ENCODE results near the gene BACH1.

Gene BACH1

DNA sequence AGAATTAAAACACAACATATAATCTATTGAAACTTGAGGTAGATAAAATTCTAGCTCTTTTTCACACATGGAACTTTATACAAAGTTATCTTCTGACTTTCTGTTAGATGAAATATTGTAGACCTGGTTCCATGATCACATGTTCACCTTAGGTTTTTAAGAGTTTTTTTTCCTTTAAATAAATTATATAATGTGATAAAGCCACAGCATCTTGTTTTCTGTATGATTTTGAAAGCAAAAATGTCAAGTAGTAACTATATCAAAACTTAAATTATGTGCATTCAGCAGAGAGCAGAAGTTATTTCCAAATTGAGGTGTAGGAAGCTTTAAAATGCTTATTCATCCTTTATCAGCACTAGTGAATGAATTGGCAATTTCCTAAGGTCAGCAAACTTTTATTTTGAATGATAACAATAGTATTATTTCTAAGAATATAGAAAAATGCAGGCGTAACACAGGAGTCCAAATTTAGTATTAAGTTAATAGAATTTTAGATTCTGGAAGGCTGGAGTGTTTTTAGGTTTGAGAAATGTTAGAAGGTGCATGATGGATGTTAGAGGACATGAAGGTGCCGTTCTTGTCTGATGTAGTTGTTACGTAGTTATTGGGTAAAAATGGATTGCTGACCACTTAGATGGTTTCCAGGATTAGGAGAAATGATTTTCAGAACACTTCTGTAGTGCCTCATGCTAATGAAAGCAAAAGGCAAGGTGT lies 17.5 kb downstream of the BACH1 start:
- no peak for DNase-seq

DNA sequence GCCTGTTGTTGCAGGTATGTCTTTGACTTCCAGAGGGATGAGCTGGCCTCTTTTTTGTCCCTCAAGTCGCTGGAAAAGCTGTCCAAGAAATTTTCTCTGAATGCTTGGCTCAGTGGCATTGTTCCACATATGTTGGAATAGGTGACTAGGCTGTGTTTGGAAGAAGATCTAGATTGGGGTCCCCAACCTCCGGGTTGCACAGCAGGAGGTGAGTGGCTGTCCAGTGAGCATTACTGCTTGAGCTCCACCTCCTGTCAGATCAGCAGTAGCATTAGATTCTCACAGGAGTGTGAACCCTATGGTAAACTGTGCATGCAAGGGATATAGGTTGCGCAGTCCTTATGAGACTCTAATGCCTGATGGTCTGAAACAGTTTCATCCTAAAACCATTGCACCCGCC lies 18.1 kb downstream of the BACH1 start:
- DNase-seq: no peak

DNA sequence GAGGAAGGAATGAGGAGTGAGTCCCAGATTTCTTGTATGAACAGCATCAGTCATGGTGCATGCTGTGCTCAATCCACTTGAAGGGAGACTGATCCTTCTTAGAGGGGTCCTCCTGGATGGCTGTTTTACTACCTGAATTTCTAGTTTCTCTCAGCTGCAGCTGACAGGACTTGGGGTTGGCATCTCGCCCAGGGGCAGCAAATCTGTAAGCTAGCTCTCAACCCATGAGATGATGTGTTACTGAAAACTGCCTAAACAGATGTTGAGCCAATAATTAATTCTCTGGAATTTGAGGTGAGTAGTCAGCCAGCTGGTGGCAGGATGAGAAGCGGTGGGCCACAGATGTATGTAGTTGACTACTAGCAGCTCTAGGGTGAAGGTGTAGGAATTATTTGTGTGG lies 19.6 kb downstream of the BACH1 start:
- no peak for DNase-seq

DNA sequence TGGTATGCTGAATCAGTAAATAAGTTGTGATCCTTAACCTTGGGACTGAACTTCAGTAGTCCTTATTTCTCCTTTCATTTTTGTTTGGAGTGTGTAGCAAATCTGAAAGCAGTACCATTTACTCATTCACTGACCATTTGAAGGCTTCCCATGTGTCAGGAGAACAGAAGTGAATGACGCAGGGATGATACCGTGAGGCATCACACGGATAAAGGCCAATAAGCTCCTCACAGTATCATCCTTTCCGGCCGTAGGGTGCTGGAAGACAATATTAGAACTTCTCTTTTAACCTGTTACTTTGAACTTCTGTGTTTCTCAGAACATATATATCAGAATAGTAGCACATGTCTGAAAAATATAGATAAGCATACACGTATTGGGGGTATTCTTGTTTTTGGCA lies 21.3 kb downstream of the BACH1 start:
- no peak for DNase-seq

DNA sequence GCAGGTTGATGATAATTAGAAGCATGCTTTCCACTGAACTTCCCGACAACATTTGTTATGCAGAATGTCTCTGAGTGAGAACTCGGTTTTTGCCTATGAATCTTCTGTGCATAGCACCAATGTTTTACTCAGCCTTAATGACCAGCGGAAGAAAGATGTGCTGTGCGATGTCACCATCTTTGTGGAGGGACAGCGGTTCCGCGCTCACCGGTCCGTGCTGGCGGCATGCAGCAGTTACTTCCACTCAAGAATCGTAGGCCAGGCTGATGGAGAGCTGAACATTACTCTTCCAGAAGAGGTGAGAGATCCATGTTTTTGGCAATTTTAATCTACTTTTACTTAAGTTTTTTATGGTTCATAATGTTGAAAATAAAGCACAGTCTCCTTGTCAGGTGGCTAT lies 22.5 kb downstream of the BACH1 start:
- no peak for DNase-seq

DNA sequence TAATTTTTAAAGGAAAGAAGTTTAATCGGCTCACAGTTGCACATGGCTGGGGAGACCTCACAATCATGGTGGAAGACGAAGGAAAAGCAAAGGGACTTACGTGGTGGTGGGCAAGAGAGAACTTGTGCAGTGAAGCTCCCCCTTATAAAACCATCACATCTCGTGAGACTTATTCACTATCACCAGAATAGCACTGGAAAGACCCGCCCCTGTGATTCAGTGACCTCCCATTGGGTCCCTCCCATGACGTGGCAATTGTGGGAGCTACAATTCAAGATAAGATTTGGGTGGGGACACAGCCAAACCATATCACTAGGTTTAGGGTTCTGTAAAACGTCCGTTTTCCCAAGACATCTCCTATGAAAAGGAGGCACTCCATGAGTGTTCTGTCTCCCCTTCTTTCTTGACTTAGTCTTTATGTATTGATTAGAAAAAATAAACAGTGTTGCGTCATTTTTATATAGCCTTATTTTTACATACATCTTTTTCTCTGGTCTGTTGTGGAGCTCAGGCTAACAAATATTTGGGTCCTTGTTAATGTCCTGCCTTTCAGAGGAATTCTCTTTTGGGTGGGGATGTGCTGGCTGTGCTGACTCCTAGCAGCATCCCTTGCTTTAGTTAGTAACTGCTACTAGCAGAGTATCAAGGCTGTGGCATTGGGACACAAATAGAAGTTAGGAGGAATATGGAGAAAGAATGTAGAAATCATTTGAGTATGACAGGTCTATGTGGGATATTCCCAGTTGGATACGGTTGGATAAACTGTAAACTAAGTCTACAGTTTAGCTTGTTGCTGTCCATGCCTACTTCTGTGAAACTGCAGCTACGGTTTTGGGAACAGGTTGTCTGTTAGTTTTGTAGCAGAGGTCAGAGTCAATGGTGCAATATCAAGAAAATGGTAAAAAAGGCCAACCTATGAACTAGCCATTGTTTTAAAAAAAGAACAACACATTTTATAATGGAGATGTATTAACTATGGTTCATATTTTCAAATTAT lies 23.5 kb downstream of the BACH1 start:
- DNase-seq: no peak

DNA sequence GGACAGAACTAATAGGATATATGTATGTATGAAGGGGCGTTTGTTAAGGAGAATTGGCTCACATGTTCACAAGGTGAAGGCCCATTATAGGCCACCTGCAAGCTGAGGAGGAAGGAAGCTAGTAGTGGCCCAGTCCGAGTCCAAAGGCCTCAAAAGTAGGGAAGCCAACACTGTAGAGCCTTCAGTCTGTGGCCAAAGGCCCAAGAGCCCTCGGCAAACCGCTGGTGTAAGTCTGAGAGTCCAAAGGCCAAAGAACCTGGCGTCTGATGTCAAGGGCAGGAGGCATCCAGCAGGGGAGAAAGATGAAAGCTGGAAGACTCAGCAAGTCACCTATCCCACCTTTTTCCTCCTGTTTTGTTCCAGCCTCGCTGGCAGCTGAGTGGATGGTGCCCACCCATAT lies 24.5 kb downstream of the BACH1 start:
- no peak for DNase-seq

DNA sequence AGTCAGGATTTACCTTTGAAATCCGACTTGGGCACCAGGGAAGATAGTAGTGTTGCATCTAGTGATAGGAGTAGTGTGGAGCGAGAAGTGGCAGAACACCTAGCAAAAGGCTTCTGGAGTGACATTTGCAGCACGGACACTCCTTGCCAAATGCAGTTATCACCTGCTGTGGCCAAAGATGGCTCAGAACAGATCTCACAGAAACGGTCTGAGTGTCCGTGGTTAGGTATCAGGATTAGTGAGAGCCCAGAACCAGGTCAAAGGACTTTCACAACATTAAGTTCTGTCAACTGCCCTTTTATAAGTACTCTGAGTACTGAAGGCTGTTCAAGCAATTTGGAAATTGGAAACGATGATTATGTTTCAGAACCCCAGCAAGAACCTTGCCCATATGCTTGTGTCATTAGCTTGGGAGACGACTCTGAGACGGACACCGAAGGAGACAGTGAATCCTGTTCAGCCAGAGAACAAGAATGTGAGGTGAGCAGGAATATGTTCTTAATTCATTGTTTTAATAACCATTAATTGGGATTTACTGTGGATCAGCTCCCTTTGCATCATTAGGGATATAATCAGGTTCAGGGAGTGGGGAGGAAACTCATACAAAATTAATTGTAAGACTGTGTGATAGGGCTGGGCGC lies 28.3 kb downstream of the BACH1 start:
- DNase-seq: no peak

DNA sequence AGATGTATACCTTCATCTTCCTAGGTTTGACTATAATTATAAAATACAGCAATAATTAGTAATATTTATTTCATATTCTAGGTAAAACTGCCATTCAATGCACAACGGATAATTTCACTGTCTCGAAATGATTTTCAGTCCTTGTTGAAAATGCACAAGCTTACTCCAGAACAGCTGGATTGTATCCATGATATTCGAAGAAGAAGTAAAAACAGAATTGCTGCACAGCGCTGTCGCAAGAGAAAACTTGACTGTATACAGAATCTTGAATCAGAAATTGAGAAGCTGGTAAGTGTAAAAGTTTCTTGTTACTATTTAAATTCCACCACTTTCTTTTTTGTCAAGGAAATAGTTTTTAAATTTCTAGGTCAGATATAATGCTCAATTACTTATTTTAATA lies 30.7 kb downstream of the BACH1 start:
- DNase-seq: no peak

DNA sequence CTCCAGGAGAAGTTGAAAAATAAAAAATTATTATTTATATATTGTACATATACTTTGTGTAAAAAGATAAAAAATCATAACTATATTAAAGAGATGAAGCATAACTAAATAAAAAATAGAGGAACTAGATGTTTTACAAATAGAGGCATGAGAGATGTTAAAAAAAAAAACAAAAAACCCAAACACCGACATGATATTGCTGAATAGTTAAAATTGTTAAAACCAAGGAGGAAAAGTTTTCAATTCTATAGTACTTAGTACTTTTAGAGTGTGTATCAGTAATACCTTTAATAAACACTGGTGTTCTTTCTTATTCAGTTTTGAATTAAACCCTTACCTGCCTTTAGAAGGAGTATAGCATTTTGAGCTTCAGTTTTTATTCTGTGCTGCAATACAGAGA lies 32.1 kb downstream of the BACH1 start:
- no peak for DNase-seq

DNA sequence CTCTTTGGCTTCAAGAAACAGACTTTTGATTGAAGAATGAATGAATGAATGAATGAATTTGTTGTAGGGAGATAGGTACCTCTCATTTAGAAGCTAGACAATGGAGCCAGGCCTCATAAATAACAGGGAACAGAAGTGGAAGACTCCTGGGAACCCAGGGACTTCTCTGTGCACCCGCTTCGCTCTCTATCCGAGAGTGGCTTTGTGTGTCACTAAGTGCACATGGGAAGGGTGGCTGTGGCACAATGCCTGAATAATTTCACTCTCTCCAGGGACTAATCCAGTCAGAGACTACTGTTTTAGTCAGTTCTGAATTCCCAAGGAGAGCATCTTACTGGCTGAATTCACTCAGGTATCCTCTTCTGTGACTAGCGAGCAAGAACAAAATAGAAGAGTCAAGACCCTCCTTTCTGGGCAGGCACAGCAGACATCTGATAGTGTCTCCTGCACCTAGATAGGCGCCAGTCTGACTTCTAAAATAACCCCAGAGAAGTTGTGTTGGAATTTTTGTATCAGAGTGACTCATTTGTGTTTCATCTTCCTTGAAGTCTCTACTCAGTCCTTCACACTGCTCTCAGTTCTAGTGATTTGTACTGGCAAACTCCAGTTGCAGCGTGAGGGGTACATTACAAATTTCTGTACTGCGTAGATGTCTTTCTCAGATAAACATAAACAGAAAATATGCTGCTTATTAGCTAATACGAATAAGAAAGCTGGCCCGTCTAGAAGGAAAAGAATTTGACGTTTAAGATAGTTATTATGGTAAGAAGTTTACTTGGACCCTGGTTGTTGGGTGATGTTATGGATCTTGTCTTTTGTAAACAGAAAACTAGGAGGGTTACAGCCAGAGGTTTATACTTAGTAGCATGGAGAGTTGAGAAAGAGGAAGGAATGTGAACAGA lies 34.0 kb downstream of the BACH1 start:
- DNase-seq: no peak

DNA sequence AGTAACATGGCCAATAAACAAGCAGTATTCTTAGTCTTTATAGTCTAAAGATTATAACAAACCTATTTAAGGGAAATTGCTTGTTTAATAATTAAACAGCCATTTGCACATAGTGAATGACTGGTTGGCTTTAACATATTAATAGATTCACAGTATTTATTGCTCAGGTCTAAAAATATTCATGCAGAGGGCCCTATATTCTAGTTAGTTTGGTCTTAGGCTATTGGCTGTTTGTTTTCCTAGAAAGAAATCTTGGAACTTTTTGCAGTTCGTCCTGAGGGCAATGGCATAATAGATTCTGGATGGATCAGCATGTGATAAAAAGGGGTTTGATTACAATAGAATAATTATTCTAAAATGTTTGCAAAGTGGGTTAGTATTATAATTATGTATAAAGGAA lies 34.7 kb downstream of the BACH1 start:
- no peak for DNase-seq

DNA sequence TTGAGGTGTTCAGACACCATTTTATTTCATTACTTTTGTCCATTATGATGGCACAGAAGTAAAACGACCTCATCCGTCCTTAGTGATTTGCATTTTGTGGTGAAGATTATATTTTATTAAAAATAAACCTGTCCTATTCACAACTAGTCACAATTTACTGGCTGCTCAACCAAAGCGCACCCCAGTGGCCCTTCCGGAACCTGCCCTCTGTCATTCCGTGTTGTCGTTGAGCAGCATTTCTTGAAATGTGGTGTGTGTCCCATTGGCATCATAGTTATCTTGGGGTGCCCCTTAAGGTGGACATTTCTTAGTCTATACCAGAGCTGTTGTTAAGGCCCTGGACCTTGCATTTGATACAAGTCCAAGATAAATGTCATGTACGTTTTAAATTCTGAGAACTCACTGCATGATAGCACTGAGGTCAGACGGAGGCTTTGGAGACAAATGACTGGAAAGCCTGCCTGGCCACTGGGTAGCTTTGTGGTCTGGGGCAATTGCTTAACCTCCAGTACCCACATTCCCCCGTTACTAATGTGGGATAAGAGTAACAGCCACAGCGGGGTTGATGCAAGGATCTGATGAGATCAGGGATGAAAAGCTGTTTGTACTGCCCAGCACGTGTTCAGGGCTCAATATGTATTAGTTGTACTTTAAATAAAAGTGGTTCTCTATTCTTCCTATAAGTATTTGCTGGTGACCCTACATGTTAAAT lies 36.2 kb downstream of the BACH1 start:
- DNase-seq: no peak

DNA sequence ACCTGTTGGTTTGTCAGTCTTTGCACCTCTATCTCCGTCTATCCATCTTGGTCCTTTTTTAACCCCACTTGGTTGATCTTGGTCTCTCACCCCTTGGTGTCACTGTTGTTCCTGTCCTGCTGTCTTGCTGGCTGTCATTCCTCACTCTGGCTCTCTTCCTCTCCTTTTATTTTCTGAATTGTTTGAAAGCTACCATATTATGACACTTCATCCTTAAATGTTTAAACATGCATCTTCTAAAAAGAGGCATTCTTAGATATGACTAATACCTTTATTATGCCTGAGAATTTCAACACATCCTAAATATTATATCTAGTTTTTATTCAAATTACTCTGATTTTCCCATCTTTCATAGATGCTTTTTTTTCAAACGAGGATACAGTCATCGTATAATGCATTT lies 37.0 kb downstream of the BACH1 start:
- DNase-seq: no peak

DNA sequence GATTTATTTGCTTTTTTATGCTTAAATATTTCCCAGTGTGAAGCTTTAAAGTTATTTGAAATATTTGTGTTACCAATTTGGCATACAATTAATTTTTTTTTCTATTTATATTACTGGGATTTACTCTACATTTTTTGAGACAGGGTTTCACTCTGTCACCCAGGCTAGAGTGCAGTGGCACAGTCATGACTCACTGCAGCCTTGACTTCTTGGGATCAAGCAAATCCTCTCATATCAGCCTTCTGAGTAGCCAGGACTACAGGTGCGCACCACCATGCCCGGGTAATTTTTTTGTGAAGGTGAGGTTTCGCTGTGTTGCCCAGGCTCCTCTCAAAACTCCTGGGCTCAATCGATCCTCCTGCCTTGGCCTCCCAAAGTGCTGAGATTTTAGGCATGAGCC lies 39.5 kb downstream of the BACH1 start:
- no peak for DNase-seq

DNA sequence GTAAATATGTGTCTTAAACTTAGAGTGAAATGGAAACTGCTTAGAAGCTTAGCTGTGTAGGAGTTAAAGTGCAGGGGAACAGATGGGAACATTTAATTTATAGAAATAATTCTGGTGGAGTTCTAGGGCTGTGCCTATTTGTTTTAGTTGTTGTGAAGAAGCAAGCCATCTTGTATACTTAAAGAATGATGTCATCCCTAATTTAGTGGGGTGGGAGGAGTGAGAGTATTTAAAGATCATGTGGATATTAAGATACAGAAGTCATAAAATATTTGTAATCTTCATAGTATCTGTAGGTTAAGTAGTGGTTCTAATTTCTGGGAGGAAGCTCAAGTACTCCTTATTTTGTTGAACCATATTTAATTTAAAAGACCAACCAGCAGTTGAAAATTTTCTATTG lies 41.5 kb downstream of the BACH1 start:
- no peak for DNase-seq

DNA sequence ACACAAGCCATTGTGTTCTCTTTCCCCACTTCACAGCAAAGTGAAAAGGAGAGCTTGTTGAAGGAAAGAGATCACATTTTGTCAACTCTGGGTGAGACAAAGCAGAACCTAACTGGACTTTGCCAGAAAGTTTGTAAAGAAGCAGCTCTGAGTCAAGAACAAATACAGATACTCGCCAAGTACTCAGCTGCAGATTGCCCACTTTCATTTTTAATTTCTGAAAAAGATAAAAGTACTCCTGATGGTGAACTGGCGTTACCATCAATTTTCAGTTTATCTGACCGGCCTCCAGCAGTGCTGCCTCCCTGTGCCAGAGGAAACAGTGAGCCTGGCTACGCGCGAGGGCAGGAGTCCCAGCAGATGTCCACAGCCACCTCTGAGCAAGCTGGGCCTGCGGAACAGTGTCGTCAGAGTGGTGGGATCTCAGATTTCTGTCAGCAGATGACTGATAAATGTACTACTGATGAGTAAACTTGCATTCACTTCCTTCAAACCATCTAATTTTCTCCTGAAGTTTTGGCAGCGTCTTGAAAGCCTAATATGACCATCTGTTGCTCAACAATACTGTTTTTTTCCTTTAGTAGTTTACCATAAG lies 43.7 kb downstream of the BACH1 start:
- DNase-seq: no peak

DNA sequence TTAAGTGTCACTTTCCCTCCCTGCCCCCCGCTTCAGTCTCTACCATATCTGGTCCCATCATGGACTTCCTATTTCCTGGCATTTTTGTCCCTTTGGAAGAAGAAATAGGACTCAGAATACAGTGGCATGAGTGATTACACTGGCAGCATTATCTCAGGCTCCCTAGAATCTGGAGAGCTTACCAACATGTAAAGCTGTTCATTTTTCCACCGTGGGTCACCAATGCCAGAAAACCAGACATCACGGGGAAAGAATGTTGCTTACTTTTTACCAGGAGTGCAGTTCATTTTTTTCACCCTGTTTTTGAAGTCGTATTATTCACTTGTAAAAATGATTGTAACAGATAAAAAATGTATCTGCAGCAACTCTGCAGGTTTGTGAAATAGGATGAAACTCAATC lies 44.8 kb downstream of the BACH1 start:
- no peak for DNase-seq

DNA sequence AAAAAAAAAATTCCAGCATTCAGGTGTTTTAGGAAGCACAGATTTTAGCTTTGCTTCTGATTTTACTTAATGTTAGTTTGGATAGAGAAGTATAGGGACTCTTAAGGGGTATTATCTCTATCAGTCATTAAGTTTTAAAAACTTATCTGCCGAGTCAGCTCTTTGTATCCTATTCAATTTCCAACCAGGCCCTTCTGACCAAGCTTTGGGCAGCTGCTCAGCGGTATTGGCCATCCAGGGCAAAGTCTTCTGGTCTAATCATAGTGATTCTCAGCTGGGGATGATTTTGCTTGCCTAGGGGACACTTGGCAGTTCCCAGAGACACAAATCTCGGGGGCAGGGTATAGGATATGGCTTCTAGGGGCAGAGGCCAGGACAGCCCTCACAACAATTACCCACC lies 47.6 kb downstream of the BACH1 start:
- DNase-seq: no peak

DNA sequence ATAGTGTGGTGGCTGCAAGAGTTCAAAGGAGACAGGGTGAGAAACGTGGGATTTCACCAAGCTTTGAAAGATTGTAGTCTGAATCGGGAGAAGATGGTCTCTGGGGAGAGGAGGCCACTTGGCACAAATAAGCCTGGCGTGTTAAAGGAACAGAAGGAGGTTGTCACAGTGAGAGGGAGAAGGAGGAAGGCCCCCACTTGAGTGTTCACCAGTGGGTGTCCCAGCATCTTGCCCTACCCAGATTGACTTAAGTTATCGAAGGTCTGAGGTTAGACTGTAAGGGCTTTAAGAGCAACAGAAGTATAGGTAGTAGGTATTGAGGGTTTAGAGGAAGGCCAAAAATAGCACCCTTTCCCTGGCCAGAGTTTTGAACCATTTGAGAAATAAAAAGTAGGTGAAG lies 48.0 kb downstream of the BACH1 start:
- no peak for DNase-seq

DNA sequence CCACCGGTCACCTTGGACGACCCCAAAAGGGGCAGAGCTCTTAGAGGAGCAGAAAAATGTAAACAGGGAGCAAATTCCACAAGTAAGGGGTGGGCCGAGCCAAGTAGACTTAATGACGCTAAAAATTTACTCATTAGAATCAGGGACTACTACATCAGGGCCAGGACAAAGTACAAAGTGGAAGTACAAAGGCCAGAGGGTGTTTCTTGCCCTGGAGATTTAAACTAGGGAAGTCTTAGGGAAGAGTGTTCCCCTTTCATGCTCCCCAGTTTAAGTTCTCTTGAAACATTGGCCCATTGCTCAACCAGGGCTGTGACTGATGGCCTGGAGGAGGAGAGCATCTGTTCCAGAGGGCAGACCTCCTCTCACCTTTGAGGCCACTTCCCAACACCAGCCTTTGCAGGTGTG lies 48.6 kb downstream of the BACH1 start:
- DNase-seq: no peak

DNA sequence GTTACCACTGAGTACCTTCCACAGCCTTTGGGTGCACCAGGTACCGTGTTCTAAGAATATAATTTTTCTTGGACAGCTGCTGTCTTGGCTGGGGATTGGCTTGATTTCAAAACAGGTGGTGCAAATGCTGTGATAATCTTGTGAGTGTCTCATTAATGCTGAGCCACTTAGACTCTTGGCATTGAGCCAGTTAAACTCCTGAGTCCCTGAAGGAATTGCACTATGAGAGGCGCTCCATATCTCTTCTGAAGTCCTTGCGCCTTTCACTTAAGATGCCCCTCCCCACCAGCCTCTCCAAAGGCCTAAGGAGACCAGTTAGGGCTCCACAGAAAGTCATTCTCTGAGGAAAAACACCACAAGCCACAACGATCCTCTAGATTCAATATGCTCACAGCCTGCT lies 51.0 kb downstream of the BACH1 start:
- no peak for DNase-seq

All from NCI-H187 treated with DMSO at 0.1 percent for 48 hours (cell line).